Measurements from ENCODE around the gene CTSF.
"Not testable (repeated sequence)": the region's sequence is repeated elsewhere in the genome, so short reads cannot be mapped to it uniquely, and the experiment has no call there.

CTSF gene

GRCh38 chr11:66556086-66556485 lies 12.3 kb downstream of the CTSF start:
- DNase-seq, result no peak

GRCh38 chr11:66555416-66555815 lies 13.0 kb downstream of the CTSF start:
- no peak for DNase-seq

DNA sequence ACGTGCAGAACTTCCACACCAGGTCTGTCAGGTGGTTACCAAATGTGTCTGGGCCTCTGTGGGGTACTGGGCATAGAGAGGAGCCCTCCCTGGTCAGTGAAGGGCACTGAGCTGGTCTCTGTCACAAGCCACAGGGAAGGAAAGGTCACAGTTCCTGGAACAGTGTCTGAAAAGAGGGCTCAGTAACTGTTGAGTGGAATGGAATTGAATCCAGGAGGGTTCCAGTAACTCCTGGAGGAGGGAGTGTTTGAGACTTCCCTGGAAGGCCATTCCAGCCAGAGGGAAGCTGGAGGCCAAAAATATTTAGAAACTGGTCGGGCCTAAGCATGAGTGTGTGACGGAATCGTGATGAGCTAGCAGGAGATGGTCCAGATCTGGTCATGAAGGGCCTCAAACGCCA lies 13.8 kb downstream of the CTSF start:
- no peak for DNase-seq

GRCh38 chr11:66550887-66551286 lies 17.5 kb downstream of the CTSF start:
- no peak for DNase-seq

DNA sequence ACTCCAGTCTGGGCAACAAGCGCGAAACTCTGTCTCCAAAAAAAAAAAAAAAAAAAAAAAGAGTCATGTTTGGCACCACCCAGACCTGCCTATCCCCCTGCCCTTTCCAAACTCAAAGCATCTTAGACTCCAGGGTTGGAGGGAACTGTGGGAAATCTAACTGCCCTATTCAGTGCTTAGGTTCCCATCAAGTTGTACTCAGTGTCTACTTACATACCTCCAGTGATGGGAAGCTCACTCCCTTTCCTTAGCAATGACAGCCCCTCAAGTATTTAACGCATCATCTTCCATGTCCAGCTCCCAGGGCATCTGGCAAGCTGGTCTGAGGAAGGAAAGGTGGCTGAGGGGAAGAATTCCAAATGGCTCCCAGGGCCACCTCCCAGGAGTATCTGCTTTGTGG lies 18.7 kb downstream of the CTSF start:
- no peak for DNase-seq

DNA sequence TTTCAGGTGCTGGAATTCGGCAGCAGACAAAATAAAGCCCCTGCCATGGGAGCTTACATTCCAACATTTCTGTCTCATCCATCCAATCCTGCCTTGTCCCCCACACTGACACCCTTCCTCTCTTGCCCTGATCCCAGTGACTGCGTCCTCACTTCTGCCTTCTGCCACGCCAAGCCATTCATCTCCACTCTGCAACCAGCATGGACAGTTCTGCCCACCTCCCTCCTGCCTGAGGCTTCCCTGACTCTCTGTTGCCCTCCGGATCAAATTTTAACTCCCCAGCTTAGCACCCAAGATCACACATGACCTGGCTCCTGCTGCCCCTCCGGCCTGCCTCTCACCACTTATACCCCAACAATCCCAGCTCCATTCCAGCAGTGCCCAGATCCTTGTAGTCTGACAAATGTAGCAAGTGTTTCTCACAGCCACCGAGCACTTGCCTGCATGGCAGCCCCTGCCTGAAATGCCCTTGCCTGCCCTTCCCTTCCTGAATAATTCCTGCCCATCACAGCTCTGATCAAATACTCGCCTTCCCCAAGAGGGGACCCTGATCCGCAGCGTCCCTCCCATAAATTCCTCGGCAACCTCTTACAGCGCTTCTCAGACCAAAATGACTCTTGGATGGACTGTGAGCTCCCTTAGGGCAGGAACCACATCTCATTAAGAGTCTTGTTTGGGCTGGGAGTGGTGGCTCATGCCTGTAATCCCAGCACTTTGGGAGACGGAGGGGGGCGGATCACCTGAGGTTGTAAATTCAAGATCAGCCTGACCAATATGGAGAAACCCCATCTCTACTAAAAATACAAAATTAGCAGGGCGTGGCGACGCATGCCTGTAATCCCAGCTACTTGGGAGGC lies 19.4 kb downstream of the CTSF start:
- no peak for DNase-seq

DNA sequence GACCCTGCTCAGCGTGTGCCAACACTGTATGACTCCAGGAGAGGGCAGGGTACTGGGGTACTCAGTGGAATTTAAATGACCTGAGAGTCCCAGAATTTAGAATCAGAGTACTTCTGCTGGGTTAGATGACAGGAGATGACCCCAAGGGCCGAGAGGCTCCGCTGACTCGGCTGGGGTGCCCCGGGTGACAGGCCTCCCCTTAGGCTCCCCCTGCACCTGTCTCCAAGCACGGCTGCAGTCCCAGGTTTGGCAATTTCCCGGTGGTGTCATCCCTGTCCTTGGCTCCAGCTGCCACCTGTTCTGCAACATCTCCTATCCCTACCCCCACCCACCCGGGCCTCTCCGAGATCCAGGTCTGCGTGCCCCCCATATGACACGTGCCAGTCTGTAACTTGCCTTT lies 20.4 kb downstream of the CTSF start:
- no peak for DNase-seq

DNA sequence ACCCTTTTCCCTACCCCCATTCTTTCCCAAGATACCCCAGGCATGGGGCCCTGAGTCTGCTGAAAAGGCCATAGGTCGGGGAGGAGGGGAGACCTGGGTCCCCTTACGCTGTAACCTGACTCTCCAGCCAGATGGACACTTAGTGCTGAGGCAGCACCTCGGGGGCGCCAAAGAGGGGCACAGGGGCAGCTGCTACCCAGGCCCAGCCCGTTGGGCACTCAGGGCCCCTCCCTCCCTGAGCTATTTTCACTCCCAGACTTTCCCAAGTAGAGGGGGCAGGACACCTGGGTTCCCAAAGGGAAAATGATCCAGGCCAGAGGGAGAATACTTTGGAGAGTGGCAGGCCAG lies 20.8 kb downstream of the CTSF start:
- DNase-seq, result no peak

- DNase-seq, result no peak
Observed at GRCh38 chr11:66546966-66547661, 21.3 kb downstream of the CTSF start.

DNA sequence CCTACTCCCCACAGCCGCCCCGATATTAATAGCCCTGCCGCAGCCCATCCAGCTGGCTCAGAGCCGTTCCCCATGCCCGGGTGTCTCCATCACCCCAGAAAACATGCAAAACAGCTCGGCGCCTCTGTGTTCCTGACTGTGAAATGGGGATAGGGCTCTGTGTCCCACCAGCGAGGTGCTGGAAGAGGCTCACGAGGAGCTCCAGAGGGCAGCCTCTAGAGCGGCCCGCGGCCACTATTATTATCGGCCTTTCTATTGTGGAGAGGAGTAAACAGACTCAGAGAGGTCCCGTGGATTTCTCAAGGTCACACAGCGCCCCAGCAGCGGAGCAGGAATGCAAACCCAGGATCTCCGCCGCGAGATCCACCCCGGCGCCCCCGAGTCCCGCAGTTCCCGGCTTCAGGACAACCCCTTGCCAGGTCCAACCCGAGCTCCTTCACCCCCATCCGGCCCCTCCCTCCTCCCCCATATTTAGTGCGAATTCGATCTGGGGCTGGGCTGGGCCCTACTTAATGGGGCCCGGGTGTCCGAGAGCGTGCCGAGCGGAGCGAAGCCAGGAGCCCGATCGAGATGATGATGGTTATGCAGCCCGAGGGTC lies 21.9 kb downstream of the CTSF start, which contains the start of gene ACTN3:
Gene ACTN3 (plus strand): TSS at position 536 of the 598 bp plus-strand sequence. CDS start 35 bp downstream, at position 571.
- no peak for DNase-seq

GRCh38 chr11:66545701-66546367 lies 22.6 kb downstream of the CTSF start, which contains the start of gene ZDHHC24:
Gene ZDHHC24 (minus strand): TSS chr11:66546048. CDS start chr11:66546003, 45 bp downstream.
- DNase-seq, result peak; percentile 73

DNA sequence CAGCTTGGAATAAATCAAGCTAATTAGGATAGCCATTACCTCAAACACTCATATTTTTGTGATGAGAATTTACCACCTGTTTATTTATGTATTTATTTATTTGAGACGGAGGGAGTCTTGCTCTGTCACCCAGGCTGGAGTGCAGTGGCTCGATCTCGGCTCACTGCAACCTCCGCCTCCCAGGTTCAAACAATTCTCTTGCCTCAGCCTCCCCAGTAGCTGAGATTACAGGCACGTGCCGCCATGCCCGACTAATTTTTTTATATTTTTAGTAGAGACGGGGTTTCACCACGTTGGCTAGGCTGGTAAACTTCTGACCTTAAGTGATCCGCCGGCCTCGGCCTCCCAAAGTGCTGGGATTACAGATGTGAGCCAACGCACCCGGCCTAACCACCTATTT lies 23.5 kb downstream of the CTSF start:
- DNase-seq, result not testable (repeated sequence)

DNA sequence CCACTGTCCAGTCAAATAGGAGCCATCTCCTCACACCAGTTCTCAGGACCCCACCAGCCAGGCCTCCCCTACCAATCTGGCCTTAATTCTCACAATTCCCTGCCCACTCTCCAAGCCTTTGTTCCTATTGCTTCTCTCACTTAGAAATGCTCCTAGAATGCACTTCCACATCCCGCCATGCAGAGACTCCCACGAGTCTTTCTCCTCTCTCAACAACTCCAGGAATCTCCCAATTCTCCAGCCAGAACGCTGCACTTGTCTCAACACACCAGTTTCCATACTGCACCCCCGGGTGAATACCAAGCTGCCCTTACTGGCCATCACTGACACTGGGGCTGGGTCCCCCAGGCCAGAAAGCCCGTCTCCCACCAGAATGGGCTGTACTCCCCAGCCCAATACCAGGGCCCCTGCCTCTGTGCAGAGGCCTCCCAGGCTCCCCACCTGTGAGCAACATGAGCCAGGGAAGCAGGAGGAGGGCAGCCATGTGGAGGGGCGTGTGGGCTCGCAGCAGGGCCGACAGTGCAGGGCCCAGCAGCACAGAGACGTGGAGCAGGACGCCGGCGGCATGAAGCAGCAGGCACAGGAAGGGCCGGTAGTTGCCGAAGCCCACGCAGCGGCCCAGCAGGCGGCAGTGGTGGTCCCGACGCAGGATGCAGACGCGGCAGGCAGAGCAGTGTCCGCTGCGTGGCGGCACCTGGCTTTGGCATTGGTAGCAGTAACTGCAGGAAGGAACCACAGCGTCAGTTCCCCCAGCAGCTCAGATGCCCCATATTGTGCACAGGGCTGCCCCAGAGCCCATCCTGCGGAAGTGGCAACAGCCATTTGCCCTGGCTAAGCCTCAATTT lies 24.9 kb downstream of the CTSF start:
- peak; percentile 9 for DNase-seq

DNA sequence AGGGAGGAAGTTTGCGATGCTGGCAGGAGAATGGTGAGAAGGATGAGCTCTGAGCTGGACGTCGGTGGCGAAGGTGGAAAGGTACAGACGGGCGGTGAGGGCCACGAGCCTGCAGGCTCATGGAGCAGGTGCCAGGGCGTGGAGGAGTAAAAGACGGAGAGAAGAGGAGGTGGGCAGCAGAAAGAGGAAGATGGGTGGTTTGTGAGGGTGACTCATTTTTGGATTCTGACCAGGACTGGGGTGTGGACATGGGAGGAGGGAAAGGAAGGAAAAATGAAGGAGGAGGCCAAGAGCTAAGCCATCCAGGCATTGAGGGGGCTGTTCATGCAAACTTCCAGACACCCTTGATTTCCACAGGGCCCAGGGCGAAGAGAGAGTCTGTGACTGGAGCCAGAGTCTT lies 26.0 kb downstream of the CTSF start:
- no peak for DNase-seq

- no peak for DNase-seq
Observed at GRCh38 chr11:66541892-66542291, 26.5 kb downstream of the CTSF start.

DNA sequence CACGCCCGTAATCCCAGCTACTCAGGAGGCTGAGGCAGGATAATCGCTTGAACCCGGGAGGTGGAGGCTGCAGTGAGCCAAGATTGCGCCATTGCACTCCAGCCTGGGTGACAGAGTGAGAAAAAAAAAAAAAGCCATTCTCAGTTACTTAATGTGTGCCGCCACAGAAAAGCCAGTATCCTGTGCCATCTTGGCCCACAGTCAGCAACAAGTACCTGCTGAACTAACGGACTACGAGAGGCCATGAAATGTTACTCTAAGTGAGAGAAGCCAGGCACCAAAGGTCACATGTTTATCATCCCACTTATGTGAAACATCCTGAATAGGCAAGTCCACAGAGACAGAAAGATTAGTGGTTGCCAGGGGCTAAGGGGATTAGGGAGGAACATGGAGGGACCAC lies 27.8 kb downstream of the CTSF start:
- DNase-seq, result not testable (repeated sequence)

DNA sequence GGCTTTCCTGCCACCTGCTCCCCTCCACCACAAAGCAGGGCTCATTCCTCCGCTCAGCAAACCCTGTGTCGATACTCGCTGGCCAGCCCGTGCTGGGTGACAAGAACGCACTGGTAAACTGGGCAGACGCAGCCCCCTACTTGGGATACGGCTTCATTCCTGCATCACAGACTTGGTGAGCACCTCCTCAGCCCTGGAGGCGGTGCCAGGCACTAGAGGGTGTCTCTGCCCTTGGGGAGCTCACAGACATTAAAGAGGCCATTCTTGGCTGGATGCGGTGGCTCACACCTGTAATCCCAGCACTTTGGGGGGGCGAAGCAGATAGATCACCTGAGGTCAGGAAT lies 28.6 kb downstream of the CTSF start:
- DNase-seq, result no peak

DNA sequence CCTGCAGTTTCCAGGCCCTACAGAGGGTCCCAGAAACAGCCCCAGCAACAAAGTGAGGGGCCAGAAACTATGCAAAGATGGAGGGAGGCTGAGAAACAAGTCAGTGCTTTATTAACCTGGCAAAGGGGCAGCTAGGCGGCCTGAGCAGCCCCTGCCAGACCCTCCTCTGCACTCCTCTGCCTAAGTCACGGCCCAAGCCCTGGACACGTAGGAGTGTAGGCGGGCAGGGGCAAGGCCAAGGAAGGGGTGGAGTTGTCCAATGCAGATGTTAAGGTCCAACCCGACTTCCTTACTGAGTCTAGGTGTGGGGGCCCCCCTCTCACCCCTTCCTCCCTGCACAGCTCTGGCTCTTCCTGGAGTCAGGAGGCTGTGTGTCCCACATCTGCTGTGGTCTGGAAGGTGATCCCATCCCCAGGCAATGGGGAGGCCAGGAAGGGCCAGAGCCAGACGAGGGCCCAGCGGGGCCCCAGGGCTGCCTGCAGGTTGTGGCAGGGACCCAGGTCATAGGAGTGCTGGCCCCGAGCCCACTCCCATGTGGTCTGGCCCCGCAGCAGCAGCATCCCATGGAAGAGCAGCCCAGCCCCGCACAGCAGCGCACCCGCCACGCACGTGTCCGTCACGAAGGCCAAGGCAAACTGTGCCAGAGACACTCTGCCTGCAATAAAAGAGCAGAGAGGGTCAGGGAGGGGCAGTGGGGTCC lies 29.1 kb downstream of the CTSF start:
- DNase-seq, result no peak

- no peak for DNase-seq
Observed at GRCh38 chr11:66532784-66533183, 35.6 kb downstream of the CTSF start.

GRCh38 chr11:66531841-66532240 lies 36.6 kb downstream of the CTSF start:
- DNase-seq, result no peak

GRCh38 chr11:66530927-66531709 lies 37.3 kb downstream of the CTSF start:
- DNase-seq, result no peak
